HG02884 (cell line): Measurements from ENCODE around the gene ITPRID1.

Source experiments
- ATAC-seq: cut with Tn5 transposase; IDR thresholded peaks from one replicate; pipeline ENCODE4 v1.9.1; 2021; ENCODE audit warnings: mild to moderate bottlenecking, moderate library complexity; ENCODE audit not compliant: unreplicated experiment

Gene ITPRID1

GRCh38 chr7:31633467-31633866, 119.6 kb downstream of the ITPRID1 start:
- no peak for ATAC-seq

- no peak for ATAC-seq
Observed at GRCh38 chr7:31633894-31634494, 120.1 kb downstream of the ITPRID1 start.

- no peak for ATAC-seq
Observed at GRCh38 chr7:31640381-31640780, 126.5 kb downstream of the ITPRID1 start.

GRCh38 chr7:31642681-31643115, 128.8 kb downstream of the ITPRID1 start:
- no peak for ATAC-seq

DNA sequence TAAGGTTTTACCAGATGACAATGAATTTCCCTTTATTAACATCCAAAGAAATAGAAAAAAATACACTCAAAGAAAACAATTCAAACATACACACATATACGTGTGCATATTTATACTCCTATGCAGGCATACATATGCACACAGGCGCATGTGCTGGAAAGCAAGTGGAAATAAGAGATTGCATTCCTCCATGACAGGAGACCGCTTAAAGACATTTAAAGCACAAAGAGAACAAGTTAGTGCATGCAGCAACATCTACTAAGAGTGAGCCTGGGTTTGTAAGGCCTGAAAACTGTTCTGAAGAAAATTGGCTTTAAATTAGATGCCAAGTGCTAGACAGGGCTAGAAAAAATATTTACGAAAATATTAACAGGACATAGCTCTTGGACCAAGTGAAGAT, 133.1 kb downstream of the ITPRID1 start:
- ATAC-seq: no peak

DNA sequence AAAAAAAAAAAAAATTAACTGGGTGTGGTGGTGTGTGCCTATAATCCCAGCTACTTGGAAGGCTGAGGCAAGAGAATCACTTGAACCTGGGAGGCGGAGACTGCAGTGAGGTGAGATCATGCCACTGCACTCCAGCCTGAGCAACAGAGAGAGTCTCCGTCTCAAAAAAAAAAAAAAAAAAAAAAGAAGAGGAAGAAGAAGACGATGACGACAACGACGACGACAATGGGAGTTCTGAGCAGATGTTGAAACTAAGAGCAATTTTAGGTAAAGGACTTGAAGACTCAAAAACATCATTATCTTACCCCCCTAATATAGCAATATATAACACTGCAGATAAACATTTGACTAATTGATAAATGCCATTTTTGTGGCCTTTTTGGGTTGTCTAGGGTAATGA, 133.6 kb downstream of the ITPRID1 start:
- no peak for ATAC-seq

GRCh38 chr7:31648288-31648687, 134.4 kb downstream of the ITPRID1 start:
- no peak for ATAC-seq

DNA sequence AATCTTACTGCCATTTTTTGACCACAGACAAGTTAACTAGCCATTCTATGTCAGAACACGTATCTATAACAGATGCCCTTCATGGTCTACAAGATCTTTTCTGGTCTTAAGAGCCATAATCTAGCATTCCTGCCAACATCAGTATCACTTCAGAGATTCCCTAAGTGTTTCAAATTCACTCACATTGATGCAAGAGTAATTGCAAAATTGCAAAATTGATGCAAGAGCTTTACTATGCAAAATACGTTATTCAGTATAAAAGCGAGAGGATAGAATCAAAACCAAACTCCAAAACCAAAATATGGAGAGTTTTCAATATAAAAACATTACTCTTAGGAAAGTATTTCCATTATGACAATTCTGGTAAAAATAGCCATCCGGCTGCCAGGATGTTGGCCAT, 135.0 kb downstream of the ITPRID1 start:
- ATAC-seq: no peak

GRCh38 chr7:31651234-31652062, 137.6 kb downstream of the ITPRID1 start:
- no peak for ATAC-seq

DNA sequence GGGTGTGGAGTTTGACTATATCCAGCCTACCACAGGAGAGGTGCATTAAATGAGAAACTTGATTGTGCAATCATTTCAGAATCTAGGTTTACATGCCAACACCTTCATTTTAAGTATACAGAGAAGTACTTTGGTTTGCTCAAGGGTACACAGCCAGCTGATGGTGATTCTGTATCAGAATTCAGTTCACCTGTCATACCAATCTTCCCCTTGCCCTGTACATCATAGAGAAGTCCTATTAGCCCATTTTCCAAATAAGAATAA, 138.1 kb downstream of the ITPRID1 start:
- no peak for ATAC-seq

DNA sequence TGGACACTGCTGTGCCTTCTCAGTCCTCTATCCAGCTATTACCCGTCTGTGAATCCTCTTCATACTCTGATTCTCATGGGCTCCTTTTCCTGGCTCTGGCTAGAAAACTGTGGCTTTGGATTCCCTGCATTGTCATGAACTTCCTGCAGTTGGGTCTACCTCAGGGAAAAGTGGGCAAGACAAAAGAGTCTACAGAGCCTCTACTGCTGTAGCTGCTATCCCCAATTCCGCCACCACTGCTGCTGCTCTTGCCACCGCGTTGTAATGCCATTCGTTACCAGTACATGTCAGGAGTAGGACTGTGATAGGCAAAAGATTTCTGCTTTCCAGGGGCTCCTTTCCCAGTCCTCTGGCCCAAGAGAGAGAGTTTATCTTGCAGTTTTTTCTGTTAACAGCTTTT, 149.2 kb downstream of the ITPRID1 start:
- no peak for ATAC-seq

- ATAC-seq: no peak
Observed at GRCh38 chr7:31664890-31665289, 151.0 kb downstream of the ITPRID1 start.

- ATAC-seq: no peak
Observed at GRCh38 chr7:31665546-31665945, 151.7 kb downstream of the ITPRID1 start.

- ATAC-seq: no peak
Observed at GRCh38 chr7:31669461-31669860, 155.6 kb downstream of the ITPRID1 start.

GRCh38 chr7:31679574-31680305, 165.8 kb downstream of the ITPRID1 start:
- no peak for ATAC-seq

DNA sequence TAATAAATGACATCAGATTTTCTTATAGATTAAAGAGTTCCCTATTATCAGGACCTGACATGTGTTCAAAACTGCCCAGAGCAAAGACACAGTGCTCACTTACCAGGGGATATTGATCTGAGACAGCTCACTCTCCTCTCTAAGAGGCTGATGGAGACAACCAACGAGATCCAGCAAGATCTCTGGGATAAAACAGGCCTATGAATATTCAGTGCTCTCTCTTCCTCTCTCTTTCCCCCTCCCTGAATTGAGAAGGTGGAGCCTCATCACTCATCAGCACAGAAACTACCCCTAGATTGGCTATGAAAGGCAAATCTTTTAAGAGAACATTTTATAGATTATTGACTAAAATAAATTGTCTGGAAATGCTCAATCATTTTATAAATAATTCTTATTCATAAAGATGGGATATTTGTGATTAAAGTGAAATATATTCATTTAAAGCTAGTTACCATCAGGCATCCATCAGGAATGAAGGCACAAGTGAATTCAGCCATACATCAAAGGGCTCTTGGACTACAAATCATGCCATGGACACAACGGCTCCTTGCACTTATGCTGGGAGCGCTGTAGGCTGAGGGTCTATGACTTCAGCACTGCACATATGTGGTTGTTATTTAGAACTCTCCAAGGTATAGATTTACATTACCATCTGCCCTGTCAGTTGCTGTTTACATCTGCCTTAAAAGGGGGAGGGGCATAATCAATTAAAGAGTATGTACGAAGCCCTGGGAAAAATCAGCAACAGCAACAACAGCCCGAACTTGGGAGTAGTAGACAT, 169.7 kb downstream of the ITPRID1 start:
- no peak for ATAC-seq

- ATAC-seq: no peak
Observed at GRCh38 chr7:31687024-31687748, 173.3 kb downstream of the ITPRID1 start, which contains the start of gene PPP1R17. Gene PPP1R17 (plus strand): TSS chr7:31687215. CDS start chr7:31692442, 5,227 bp downstream.

DNA sequence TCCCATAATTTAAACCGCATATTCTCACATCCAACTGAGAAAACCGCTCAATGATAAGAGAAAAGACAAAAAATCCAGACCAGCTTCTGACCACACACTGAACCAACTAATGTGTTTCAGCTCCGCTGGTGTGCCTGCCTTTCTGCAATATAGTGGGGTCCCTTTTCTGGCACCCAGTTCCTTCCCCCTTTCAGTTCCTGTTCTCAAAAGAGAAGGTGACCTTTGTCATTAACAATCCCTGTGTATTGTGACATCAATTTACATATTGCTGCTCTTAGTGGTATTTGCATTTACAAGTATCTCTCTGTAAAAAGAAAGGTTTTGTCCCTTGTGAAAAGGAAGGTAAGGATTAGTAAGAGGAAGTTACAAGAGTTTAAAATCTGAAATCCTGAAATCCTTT, 174.5 kb downstream of the ITPRID1 start:
- ATAC-seq: peak; percentile 98

DNA sequence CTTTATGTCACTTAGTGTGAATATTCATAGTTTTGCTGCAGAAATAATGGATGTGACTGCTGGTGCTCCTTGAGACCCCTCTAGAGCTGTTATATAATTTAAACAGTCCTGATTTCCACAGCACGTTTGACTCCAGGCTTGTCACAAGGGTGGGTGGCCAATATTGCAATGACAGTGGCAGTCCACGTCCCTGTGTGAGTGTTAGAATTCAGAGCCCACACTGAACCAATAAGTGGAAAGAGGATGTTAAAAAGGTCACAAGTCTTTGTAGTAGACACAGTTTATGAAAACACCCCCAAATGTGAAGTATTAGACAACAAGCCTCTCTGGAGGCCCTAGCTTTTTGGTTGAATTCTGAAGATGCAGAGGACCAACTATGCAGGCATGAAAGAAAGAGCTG, 175.1 kb downstream of the ITPRID1 start:
- no peak for ATAC-seq

GRCh38 chr7:31690935-31691334, 177.0 kb downstream of the ITPRID1 start:
- ATAC-seq: no peak

GRCh38 chr7:31692451-31692850, 178.6 kb downstream of the ITPRID1 start:
- ATAC-seq: no peak
